Frontal cortex (tissue), 4 donors: ENCODE results near the gene VPS8. TPM values are rescaled to one million over a fixed set of nuclear protein-coding genes. Genes with fewer than 3 reads are reported as not detected.

Experiments
- DNase-seq, 2 donors: peaks; one replicate each; pipeline ENCODE4 v3.0.0; 2012; ENCODE audit warnings: low spot score in 2 of 2
- FAIRE-seq: peaks from 2 replicates; lab custom pipeline; 2012; peaks lifted over from hg19 to GRCh38; lab: Jason Lieb, UNC
- total RNA-seq: library from RNA; depleted of rRNA; stranded (reverse); fragments of >200 nt; gene quantifications from one replicate; pipeline ENCODE4 v1.2.3, GENCODE V29; 2014
- donor health status: control.
- donor health status: control.
- donor health status: control.

The VPS8 gene
- total RNA-seq, 1 donor from 2014 or later, result 145 TPM

- DNase-seq, result no peak
- no peak for FAIRE-seq
These were observed 3.9 kb upstream of the VPS8 start for GRCh38 chr3:184808021-184808420.

- no peak for FAIRE-seq
- no peak for DNase-seq
These were observed 1.8 kb upstream of the VPS8 start for GRCh38 chr3:184810146-184810545.

- DNase-seq (no peak), FAIRE-seq (no peak)
These were observed 932 bp upstream of the VPS8 start for GRCh38 chr3:184811034-184811433.

GRCh38 chr3:184811663-184811998, 335 bp upstream of the VPS8 start:
- no peak for FAIRE-seq
- no peak for DNase-seq

- no peak for DNase-seq
- FAIRE-seq, result no peak
These were observed 686 bp downstream of the VPS8 start for GRCh38 chr3:184812662-184813042.

GRCh38 chr3:184813357-184813756, 1.4 kb downstream of the VPS8 start:
- no peak for DNase-seq
- no peak for FAIRE-seq

GRCh38 chr3:184814214-184814613, 2.2 kb downstream of the VPS8 start:
- FAIRE-seq (no peak), DNase-seq (no peak)

GRCh38 chr3:184815046-184815930, 3.3 kb downstream of the VPS8 start:
- FAIRE-seq (no peak), DNase-seq (no peak)

GRCh38 chr3:184816614-184817013, 4.6 kb downstream of the VPS8 start:
- no peak for DNase-seq
- no peak for FAIRE-seq

- no peak for FAIRE-seq
- DNase-seq, result no peak
These were observed 8.6 kb downstream of the VPS8 start for GRCh38 chr3:184820525-184820924.

- FAIRE-seq, result no peak
- no peak for DNase-seq
These were observed 9.1 kb downstream of the VPS8 start for GRCh38 chr3:184821034-184821433.

GRCh38 chr3:184822081-184822480, 10.1 kb downstream of the VPS8 start:
- no peak for FAIRE-seq
- no peak for DNase-seq

GRCh38 chr3:184822654-184823053, 10.7 kb downstream of the VPS8 start:
- FAIRE-seq (no peak), DNase-seq (no peak)

- FAIRE-seq (no peak), DNase-seq (no peak)
These were observed 12.0 kb downstream of the VPS8 start for GRCh38 chr3:184823990-184824389.

- FAIRE-seq, result no peak
These were observed 13.3 kb downstream of the VPS8 start for GRCh38 chr3:184825121-184825820.

GRCh38 chr3:184827572-184827971, 15.6 kb downstream of the VPS8 start:
- no peak for FAIRE-seq
- no peak for DNase-seq

More at GRCh38 chr3:184825121-184825820, 13.3 kb downstream of the VPS8 start:
- DNase-seq, result no peak

GRCh38 chr3:184832044-184832443, 20.1 kb downstream of the VPS8 start:
- no peak for DNase-seq
- FAIRE-seq, result no peak

- FAIRE-seq, result no peak
- DNase-seq, result no peak
These were observed 20.9 kb downstream of the VPS8 start for GRCh38 chr3:184832903-184833302.

- no peak for DNase-seq
- no peak for FAIRE-seq
These were observed 24.3 kb downstream of the VPS8 start for GRCh38 chr3:184836090-184836822.

- no peak for DNase-seq
- no peak for FAIRE-seq
These were observed 30.5 kb downstream of the VPS8 start for GRCh38 chr3:184842433-184842832.

GRCh38 chr3:184845819-184846218, 33.9 kb downstream of the VPS8 start:
- no peak for DNase-seq
- FAIRE-seq, result no peak
